Measurements from ENCODE around the gene CASKIN1.
A peak's percentile ranks its signal among the peaks of the same experiment; 100 is the strongest.
"Not testable (repeated sequence)": the region's sequence is repeated elsewhere in the genome, so short reads cannot be mapped to it uniquely, and the experiment has no call there.

Gene CASKIN1

DNA sequence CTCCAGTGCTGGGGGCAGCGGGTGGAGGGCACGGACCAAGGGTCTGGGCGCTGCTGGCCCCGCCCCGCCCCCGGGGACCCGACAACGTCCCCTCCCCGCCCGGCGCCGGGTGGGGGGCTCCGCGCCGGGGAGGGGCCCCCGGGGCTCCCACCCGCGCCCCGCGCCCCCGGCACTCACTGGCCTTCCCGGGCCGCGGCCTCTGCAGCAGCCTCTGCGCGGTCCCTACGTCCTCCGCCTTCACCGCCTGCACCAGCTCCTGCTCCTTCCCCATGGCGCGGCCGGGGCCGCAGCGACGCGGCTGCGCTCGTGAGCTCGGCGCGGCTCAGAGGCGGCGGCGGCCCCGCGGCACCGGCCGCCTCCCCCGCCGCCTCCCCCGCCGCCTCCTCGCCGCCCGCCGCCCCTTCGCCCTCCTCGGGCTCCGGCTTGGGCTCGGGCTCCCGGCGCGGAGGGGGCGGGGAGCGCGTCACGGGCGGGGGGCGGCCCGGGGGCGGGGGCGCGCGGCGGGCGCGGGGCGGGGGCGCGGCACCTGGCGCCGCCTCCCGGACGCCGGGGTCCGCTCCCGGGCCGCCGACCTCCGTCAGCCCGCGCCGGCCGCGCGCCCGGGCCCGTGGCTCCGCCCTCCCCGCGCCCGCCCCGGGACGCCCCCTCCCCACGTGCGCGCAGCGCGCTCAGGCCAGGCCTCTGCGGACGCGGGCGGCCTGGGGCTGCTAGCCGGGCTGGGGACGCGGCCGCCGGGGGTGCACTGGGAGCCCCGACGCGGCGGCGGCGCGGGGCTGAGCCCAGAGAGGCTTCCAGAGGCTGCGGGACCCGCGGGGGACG lies at the start of gene CASKIN1:
Gene CASKIN1, minus strand, starts transcription at position 444 of the 819 bp plus-strand sequence. Its CDS starts 173 bp downstream, at position 271.
- DNase-seq, result peak; percentile 51 to 79 (median 58)

GRCh38 chr16:2244926-2245795 lies 48.8 kb upstream of the CASKIN1 start:
- no peak for DNase-seq

DNA sequence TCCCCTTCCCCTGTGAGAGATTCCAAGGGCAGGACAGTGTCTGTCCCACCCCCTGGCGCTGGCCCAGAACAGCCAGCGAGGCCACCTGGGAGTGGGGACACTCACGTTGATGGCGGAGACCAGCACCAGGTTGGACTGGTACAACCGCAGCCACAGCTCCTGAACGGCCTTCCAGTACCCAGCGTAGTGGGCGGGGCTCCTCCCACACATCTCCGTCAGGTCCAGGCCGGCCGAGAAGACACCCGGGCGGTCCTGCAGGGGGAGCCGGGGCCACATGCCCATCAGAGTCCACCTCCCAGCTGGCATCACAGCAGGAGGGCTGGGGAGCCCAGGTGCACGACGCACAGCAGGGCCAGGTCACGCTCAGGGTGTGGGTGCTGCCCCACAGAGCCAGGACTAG lies 47.9 kb upstream of the CASKIN1 start:
- no peak for DNase-seq

GRCh38 chr16:2243781-2244180 lies 47.4 kb upstream of the CASKIN1 start:
- no peak for DNase-seq

DNA sequence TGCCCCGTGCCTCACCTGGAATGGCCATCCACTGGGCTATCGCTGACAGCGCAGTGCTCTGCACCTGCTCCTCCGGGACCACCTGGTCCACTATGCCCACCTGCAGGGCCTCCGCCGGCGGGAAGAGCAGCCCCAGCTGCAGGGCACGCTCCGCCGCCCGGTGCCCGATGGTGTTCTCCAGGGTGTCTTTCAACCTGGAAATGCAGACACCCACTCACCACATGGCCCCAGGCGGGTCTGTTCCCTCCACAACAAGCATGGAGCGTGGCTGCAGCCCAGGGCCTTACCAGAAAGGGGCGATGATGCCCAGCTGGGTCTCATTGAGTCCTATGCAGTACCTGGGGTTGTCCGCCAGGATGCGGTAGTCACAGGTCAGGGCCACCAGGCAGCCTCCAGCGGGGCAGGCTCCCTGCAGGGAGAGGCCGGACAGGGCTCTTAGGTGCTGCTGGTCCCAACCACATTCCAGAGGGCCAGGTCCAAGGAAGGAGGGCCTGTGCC lies 46.7 kb upstream of the CASKIN1 start:
- no peak for DNase-seq

- peak in 1 of 3 donors; percentile 35 for DNase-seq
Observed at GRCh38 chr16:2242598-2242997, 46.2 kb upstream of the CASKIN1 start.

DNA sequence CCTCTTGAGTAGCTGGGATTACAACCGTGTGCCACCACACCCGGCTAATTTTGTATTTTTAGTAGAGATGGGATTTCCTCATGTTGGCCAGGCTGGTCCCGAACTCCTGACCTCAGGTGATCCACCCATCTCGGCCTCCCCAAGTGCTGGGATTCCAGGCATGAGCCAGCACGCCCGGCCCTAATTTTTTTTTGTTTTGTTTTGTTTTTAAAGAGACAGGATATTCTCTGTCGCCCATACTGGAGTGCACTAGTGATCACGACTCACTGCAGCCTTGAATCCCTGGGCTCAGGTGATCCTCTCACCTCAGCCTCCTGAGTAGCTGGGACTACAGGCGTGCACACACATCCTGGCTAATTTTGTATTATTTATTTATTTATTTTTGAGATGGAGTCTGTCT lies 43.9 kb upstream of the CASKIN1 start:
- DNase-seq, result not testable (repeated sequence)

DNA sequence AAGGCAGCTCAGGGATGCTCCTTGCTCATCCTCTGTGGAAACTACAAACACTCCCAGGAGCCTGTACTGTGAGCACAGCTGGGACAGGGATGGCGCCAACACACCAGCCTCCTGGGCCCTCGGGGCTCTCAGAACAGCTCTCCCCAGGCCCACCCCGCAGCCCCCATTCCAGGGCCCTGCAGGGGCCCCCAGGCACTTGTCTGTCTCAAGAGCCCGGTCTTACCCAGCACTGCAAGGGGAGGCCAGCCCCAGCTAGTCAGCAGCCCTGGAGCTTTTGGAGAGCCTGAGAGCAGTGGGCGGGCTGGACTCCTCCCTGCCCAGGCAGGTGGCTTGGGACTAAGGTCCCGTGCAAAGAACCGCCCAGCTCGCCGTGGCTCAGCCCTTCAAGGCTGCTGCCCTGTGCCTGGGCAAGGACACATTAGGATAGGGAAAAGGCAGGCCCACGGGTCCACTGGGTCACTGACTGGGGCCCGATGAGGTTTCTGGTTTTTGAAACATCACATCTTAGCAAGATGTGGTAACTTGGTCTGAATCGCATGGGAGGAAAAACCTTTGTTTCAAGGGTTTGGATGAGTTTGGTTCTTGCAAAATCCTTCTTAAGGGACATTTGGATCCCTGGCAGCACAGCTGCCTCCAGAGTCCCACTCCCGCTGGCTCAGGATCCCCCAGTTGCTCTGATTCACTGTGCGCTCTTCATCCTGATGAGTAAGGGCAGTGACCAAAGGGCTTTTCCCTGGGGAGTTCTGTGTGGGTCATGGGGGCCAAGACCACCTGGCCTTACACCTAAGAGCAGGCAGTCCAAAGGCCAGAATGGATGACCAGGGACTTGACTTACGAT lies 42.7 kb upstream of the CASKIN1 start:
- no peak for DNase-seq

DNA sequence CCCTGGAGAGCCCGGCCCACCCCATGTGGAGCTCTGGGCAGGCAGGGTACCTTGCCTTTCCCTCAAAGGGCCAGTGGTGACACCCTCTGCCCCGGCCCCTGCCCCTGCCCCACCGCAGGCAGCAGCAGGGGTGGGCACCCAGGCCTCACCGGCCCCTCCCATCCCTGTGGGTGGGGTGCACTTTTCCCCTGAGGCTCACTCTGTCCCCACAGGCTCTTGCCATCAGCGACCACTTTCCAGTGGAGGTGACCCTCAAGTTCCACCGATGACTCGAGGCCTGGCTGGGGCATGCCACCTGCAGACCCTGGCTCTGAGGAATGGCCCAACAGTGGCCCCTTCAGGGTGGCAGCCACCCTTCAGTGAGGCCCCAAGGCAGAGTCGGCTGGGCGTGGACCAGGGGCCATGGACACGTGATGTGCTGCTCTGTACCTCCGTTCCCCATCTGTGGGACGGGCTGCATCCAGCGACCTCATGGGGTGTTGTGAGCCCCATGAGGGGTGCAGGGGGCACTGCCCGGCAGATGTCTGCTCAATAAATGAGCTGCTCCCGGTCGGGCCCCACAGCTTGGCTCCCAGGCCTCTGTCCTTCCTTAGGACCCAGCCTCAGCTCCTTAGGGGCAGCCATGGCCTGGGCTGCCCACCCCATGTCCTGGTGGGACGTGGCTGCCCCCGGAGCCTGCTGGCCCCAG lies 41.9 kb upstream of the CASKIN1 start:
- no peak for DNase-seq

GRCh38 chr16:2237493-2238149 lies 41.2 kb upstream of the CASKIN1 start:
- no peak for DNase-seq

GRCh38 chr16:2237102-2237482 lies 40.7 kb upstream of the CASKIN1 start:
- no peak for DNase-seq

DNA sequence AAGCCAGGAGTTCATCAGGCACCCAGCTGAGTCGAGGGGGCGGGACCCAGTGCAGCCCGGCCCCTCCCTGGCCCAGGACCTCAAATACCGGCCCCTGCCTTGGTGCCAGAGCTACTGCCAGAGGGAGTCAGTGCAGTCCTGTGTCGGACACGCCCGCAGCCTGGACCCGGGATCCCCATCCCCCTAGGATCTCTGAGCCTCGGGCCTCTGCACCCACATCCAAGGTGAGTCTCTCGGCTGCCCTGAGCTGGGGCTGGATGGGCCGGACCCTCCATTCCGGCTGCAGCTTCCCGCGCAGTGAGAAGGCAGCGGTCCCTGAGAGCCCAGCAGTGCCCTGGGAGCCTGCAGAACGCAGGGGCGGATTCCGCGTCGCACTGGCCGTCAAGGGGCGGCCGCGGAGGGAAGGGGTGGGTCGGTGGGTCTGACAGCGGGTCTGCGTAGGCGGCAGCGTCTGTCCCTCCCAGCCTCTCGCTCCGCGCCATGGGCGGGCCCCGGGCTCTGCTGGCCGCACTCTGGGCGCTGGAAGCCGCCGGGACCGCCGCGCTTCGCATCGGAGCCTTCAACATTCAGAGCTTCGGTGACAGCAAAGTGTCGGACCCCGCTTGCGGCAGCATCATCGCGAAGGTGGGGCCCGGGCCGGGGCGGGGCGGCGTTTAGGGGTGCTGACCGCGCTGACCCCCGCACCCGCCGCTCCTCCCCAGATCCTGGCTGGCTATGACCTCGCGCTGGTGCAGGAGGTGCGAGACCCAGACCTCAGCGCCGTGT lies 40.1 kb upstream of the CASKIN1 start, which contains the start of gene DNASE1L2:
Gene DNASE1L2, plus strand, starts transcription at position 108 of the 765 bp plus-strand sequence. Its CDS starts 373 bp downstream, at position 481.
- peak in 1 of 3 donors; percentile 31 for DNase-seq

- DNase-seq, result no peak
Observed at GRCh38 chr16:2235695-2236336, 39.4 kb upstream of the CASKIN1 start.

DNA sequence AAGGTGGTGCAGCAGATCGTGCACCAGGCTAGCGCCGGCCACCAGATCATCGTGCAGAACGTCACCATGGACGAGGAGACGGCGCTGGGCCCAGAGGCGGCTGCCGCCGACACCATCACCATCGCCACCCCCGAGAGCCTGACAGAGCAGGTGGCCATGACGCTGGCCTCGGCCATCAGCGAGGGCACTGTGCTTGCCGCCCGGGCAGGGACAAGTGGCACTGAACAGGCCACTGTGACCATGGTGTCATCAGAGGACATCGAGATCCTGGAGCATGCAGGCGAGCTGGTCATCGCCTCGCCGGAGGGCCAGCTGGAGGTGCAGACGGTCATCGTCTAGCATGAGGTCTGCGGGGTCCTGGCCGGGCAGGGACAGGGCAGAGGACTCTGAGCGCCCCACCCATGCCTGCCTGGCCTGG lies 38.8 kb upstream of the CASKIN1 start:
- no peak for DNase-seq

GRCh38 chr16:2234813-2235170 lies 38.4 kb upstream of the CASKIN1 start:
- DNase-seq, result no peak

GRCh38 chr16:2233872-2234812 lies 37.7 kb upstream of the CASKIN1 start:
- no peak for DNase-seq

GRCh38 chr16:2233046-2233775 lies 36.8 kb upstream of the CASKIN1 start:
- DNase-seq, result no peak
